Hepatocyte (in vitro differentiated cells): ENCODE results near the gene ESD. TPM values are rescaled to one million over a fixed set of nuclear protein-coding genes. Genes with fewer than 3 reads are reported as not detected.

Source experiments
- DNase-seq: peaks from one replicate; pipeline ENCODE4 v3.0.0-alpha.2; 2016; ENCODE audit warnings: low spot score
- H2AFZ ChIP-seq: fragments of 200-600 bp; sonication (generic); 2 replicates; pipeline ENCODE4 v1.6.0; 2016; ENCODE audit warnings: antibody characterized with exemption, mild to moderate bottlenecking
- H3K27ac ChIP-seq: fragments of 200-600 bp; sonication (generic); 2 replicates; pipeline ENCODE4 v1.5.1; 2016; ENCODE audit warnings: mild to moderate bottlenecking
- H3K27me3 ChIP-seq: fragments of 200-600 bp; sonication (generic); 2 replicates; pipeline ENCODE4 v1.6.1; 2016
- H3K36me3 ChIP-seq: fragments of 200-600 bp; sonication (generic); replicated peaks from 2 replicates; pipeline ENCODE4 v1.5.1; 2016; ENCODE audit warnings: low read depth; ENCODE audit not compliant: insufficient read depth
- H3K4me1 ChIP-seq: fragments of 200-600 bp; sonication (generic); 2 replicates; pipeline ENCODE4 v1.5.1; 2016; ENCODE audit warnings: mild to moderate bottlenecking, moderate library complexity; ENCODE audit not compliant: insufficient read depth
- H3K4me2 ChIP-seq: fragments of 200-600 bp; sonication (generic); 2 replicates; pipeline ENCODE4 v1.6.0; 2016
- H3K4me3 ChIP-seq: fragments of 200-600 bp; sonication (generic); 2 replicates; pipeline ENCODE4 v1.5.1; 2016; ENCODE audit warnings: mild to moderate bottlenecking
- H3K79me2 ChIP-seq: fragments of 200-600 bp; sonication (generic); 2 replicates; pipeline ENCODE4 v1.6.0; 2017; ENCODE audit warnings: mild to moderate bottlenecking
- H3K9me2 ChIP-seq: fragments of 200-600 bp; sonication (generic); replicated peaks from 2 replicates; pipeline ENCODE4 v1.6.0; 2017; ENCODE audit warnings: mild to moderate bottlenecking; ENCODE audit not compliant: insufficient read depth
- H3K9me3 ChIP-seq: fragments of 200-600 bp; sonication (generic); 2 replicates; pipeline ENCODE4 v1.5.1; 2016; ENCODE audit warnings: low read depth, mild to moderate bottlenecking
- H4K20me1 ChIP-seq: fragments of 200-600 bp; sonication (generic); 2 replicates; pipeline ENCODE4 v1.6.0; 2016; ENCODE audit warnings: mild to moderate bottlenecking; ENCODE audit not compliant: insufficient read depth, poor library complexity, severe bottlenecking
- EZH2 ChIP-seq: fragments of 200-600 bp; sonication (generic); IDR thresholded peaks from 2 replicates; pipeline ENCODE4 v1.6.1; 2016; ENCODE audit warnings: antibody characterized with exemption, mild to moderate bottlenecking, borderline replicate concordance
- EZH2phosphoT487 ChIP-seq: fragments of 200-600 bp; sonication (generic); IDR thresholded peaks from one replicate; pipeline ENCODE4 v1.6.1; 2018; ENCODE audit warnings: antibody characterized with exemption, mild to moderate bottlenecking, low read depth, moderate library complexity; ENCODE audit not compliant: unreplicated experiment, severe bottlenecking
- WGBS: methylation state at CpG from one replicate; pipeline ENCODE4 v1.1.6; 2016; ENCODE audit warnings: low lambda C conversion rate; ENCODE audit errors: missing lambda C conversion rate; 5-methylcytosine and 5-hydroxymethylcytosine counted together
- polyA plus RNA-seq: library from polyadenylated mRNA; unstranded; fragments of >200 nt; fragmentation: Nextera tagmentation; extraction: Ambion mirVana; gene quantifications from 2 replicates; pipeline ENCODE4 v1.2.1, GENCODE V29; 2016
- total RNA-seq: library from RNA; depleted of rRNA; stranded (reverse); fragments of >200 nt; gene quantifications from 2 replicates; pipeline ENCODE4 v1.2.3, GENCODE V29; 2014
- TF ChIP-seq, protein P1 (sequence below): fragments of 200-600 bp; sonication (generic); IDR thresholded peaks from 2 replicates; pipeline ENCODE4 v1.5.1; 2016; ENCODE audit warnings: antibody characterized with exemption, mild to moderate bottlenecking; ENCODE audit not compliant: poor library complexity

ESD gene
- total and polyA plus RNA-seq, 2 experiments from 2014 or later = 127 to 129 TPM

DNA sequence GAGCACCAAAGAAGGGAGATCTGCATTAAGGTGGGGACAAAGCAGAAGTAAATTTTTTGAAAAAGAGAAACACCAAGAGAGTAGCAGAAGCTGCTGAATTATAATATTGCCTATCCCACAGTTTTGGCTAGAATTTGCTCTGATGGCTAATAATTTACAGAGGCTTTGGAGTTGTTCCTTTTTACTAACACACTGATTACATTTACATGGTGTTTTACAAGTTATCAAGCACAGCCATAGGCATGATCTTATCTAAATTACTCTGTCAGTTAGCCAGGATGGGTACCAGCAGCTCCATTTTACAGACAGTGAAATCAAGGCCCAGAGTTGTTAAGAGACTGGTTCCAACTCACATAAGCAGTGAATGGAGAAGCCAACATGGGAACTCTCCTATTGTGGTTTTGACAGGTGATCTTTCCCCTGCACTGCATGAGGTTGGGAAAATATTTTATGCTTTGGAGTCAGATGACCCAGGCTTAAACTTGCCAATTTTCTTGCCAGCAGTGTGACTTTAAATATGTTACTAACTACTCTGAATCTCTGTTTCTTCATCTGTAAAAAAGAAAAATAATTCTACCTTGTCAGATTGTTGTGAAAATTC, 33.5 kb upstream of the ESD start:
- TF ChIP-seq EZH2phosphoT487 (no peak), EZH2 (no peak)
- TF ChIP-seq, protein P1, sequence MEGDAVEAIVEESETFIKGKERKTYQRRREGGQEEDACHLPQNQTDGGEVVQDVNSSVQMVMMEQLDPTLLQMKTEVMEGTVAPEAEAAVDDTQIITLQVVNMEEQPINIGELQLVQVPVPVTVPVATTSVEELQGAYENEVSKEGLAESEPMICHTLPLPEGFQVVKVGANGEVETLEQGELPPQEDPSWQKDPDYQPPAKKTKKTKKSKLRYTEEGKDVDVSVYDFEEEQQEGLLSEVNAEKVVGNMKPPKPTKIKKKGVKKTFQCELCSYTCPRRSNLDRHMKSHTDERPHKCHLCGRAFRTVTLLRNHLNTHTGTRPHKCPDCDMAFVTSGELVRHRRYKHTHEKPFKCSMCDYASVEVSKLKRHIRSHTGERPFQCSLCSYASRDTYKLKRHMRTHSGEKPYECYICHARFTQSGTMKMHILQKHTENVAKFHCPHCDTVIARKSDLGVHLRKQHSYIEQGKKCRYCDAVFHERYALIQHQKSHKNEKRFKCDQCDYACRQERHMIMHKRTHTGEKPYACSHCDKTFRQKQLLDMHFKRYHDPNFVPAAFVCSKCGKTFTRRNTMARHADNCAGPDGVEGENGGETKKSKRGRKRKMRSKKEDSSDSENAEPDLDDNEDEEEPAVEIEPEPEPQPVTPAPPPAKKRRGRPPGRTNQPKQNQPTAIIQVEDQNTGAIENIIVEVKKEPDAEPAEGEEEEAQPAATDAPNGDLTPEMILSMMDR = no peak
- H3K9me3 ChIP-seq = no peaks in the 10 kb centered on the region
- H2AFZ ChIP-seq = no peak overlapping the region
- H4K20me1 ChIP-seq = no peaks in the 10 kb centered on the region
- no peaks in the 10 kb centered on the region for H3K4me1 ChIP-seq
- H3K4me2 ChIP-seq = no peak overlapping the region
- no peak overlapping the region for H3K27ac ChIP-seq
- H3K27me3 ChIP-seq = no peaks in the 10 kb centered on the region
- DNase-seq = no peak
- H3K36me3 ChIP-seq = no peaks in the 10 kb centered on the region
- H3K9me2 ChIP-seq = no peaks in the 10 kb centered on the region
- H3K4me3 ChIP-seq = no peak overlapping the region
- no peaks in the 10 kb centered on the region for H3K79me2 ChIP-seq

DNA sequence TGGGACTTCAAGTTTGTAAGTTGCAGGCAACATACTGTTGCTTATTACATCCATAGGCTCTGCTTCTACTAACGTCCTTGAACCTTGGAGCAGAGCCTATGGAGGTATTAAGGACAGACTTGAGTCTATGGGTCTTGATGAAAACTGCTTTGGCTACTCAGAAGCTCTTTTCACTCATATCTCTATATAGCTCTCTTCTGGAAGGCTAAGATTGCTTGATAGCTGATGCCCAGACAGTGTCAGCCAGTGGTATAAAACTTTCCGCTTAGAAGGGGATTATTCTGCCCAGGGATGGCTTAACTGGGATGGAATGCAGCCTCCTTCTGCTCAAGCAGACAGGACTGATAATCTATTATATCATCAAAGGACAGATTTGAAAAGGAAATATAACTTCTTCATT, 25.6 kb upstream of the ESD start:
- H3K9me2 ChIP-seq = no peaks in the 10 kb centered on the region
- H3K27me3 ChIP-seq = no peaks in the 10 kb centered on the region
- no peaks in the 10 kb centered on the region for H3K4me1 ChIP-seq
- no peaks in the 10 kb centered on the region for H4K20me1 ChIP-seq
- no peak overlapping the region for H2AFZ ChIP-seq
- no peak for TF ChIP-seq EZH2phosphoT487
- TF ChIP-seq, protein P1 = no peak
- no peak for TF ChIP-seq EZH2
- no peak overlapping the region for H3K4me3 ChIP-seq
- H3K9me3 ChIP-seq = no peaks in the 10 kb centered on the region
- no peak for DNase-seq
- WGBS = 73% methylated on average over 2 of the region's 2 CpGs
- H3K4me2 ChIP-seq = no peak overlapping the region
- H3K79me2 ChIP-seq = no peaks in the 10 kb centered on the region
- no peak overlapping the region for H3K27ac ChIP-seq
- peaks cover 3% of the 10 kb centered on the region for H3K36me3 ChIP-seq

DNA sequence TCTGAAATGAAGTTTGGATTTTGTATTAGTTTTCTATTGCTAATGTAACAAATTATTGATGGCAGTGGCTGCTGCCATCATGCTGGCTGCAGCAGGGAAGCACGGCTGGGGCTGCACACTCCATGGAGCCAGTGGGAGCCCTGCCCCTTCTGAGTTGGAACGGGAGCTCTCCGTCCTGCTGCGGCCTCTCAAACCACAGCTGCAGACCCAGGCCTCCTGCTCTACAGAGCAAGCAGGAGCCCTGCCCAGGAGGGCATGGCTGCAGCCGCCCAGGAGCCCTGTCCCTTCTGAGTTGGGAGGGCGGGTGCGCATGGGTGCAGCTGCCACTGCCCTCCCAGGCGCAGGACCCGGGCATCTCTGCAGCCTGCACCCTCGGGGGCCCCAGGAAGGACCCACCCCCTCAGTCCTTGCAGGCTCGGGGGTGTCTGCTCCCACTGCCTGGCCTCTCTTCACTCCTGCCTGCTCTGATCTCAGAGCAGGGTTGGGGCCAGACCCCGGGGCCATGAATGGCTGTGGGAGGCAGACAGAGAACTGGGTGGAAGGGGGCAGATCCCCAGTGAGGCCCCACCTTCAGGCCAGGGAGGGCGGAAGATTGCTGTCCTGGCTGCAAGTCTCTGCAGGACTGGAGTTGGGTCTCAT, 21.0 kb upstream of the ESD start:
- Histone ChIP-seq H3K4me3 (no peak overlapping the region), H3K4me2 (no peak overlapping the region), H3K4me1 (no peaks in the 10 kb centered on the region), H3K9me3 (no peaks in the 10 kb centered on the region), H2AFZ (no peak overlapping the region), H3K27me3 (no peaks in the 10 kb centered on the region), H3K36me3 (peaks cover 3% of the 10 kb centered on the region), H3K9me2 (no peaks in the 10 kb centered on the region), H3K27ac (no peak overlapping the region), H3K79me2 (no peaks in the 10 kb centered on the region), H4K20me1 (no peaks in the 10 kb centered on the region)
- TF ChIP-seq, protein P1 = no peak
- TF ChIP-seq EZH2 = no peak
- no peak for TF ChIP-seq EZH2phosphoT487
- DNase-seq = no peak
- 91% methylated on average over 13 of the region's 13 CpGs for WGBS
